WTC11 (cell line): Measurements from ENCODE around the gene ABLIM2. TPM values are rescaled to one million over a fixed set of nuclear protein-coding genes. Genes with fewer than 3 reads are reported as not detected.

Experiments used
- AFF4 ChIP-seq: sonication (generic); formaldehyde crosslinking; IDR thresholded peaks from 2 replicates; pipeline ENCODE4 v1.8.1; 2023; ENCODE audit warnings: mild to moderate bottlenecking, missing genetic modification reagents, borderline replicate concordance
- ARID4B ChIP-seq: sonication (generic); formaldehyde crosslinking; IDR thresholded peaks from 2 replicates; pipeline ENCODE4 v1.8.0; 2023; ENCODE audit warnings: missing genetic modification reagents, mild to moderate bottlenecking, borderline replicate concordance
- CREB1 ChIP-seq: sonication (generic); formaldehyde crosslinking; IDR thresholded peaks from 2 replicates; pipeline ENCODE4 v1.8.0; 2023; ENCODE audit warnings: mild to moderate bottlenecking, missing genetic modification reagents
- CREM ChIP-seq: sonication (generic); formaldehyde crosslinking; IDR thresholded peaks from 2 replicates; pipeline ENCODE4 v1.8.1; 2022; ENCODE audit warnings: mild to moderate bottlenecking, missing genetic modification reagents, moderate library complexity
- JAZF1 ChIP-seq: fragments of 250-450 bp; sonication (Bioruptor Pico); IDR thresholded peaks from 2 replicates; pipeline ENCODE4 v1.9.0; 2021; ENCODE audit warnings: moderate library complexity, mild to moderate bottlenecking, inconsistent platforms
- NFE2L1 ChIP-seq: sonication (generic); formaldehyde crosslinking; IDR thresholded peaks from 2 replicates; pipeline ENCODE4 v1.8.1; 2023; ENCODE audit warnings: missing genetic modification reagents
- NFYB ChIP-seq: sonication (generic); formaldehyde crosslinking; conservative IDR thresholded peaks from 2 replicates; pipeline ENCODE4 v1.8.0; 2022; ENCODE audit warnings: low read depth, missing genetic modification reagents
- NR3C1 ChIP-seq: sonication (generic); formaldehyde crosslinking; conservative IDR thresholded peaks from 2 replicates; pipeline ENCODE4 v1.8.1; 2023; ENCODE audit warnings: low read depth, mild to moderate bottlenecking, missing genetic modification reagents
- OVOL2 ChIP-seq: fragments of 250-450 bp; sonication (Bioruptor Pico); IDR thresholded peaks from 2 replicates; pipeline ENCODE4 v1.9.0; 2021; ENCODE audit warnings: mild to moderate bottlenecking, borderline replicate concordance
- RORB ChIP-seq: fragments of 250-450 bp; sonication (Bioruptor Pico); IDR thresholded peaks from 2 replicates; pipeline ENCODE4 v1.9.0; 2021; ENCODE audit warnings: mild to moderate bottlenecking
- SOX15 ChIP-seq: fragments of 250-450 bp; sonication (Bioruptor Pico); IDR thresholded peaks from 2 replicates; pipeline ENCODE4 v1.9.0; 2021; ENCODE audit warnings: mild to moderate bottlenecking
- SP1 ChIP-seq: sonication (generic); formaldehyde crosslinking; conservative IDR thresholded peaks from 2 replicates; pipeline ENCODE4 v1.8.1; 2022; ENCODE audit warnings: missing genetic modification reagents
- STAT6 ChIP-seq: sonication (generic); formaldehyde crosslinking; conservative IDR thresholded peaks from 2 replicates; pipeline ENCODE4 v1.8.1; 2023; ENCODE audit warnings: mild to moderate bottlenecking, low read depth, missing genetic modification reagents, moderate library complexity
- TEAD1 ChIP-seq: sonication (generic); formaldehyde crosslinking; IDR thresholded peaks from 2 replicates; pipeline ENCODE4 v1.8.0; 2022; ENCODE audit warnings: mild to moderate bottlenecking, missing genetic modification reagents
- ZBTB21 ChIP-seq: sonication (generic); formaldehyde crosslinking; IDR thresholded peaks from 2 replicates; pipeline ENCODE4 v1.8.1; 2023; ENCODE audit warnings: mild to moderate bottlenecking, missing genetic modification reagents, borderline replicate concordance
- ZNF121 ChIP-seq: sonication (generic); formaldehyde crosslinking; IDR thresholded peaks from 2 replicates; pipeline ENCODE4 v1.8.0; 2023; ENCODE audit warnings: missing genetic modification reagents
- ZNF219 ChIP-seq: sonication (generic); formaldehyde crosslinking; IDR thresholded peaks from 2 replicates; pipeline ENCODE4 v1.8.0; 2023; ENCODE audit warnings: missing genetic modification reagents, mild to moderate bottlenecking, borderline replicate concordance
- ZNF532 ChIP-seq: fragments of 250-450 bp; sonication (Bioruptor Pico); IDR thresholded peaks from 2 replicates; pipeline ENCODE4 v1.9.0; 2021; ENCODE audit warnings: mild to moderate bottlenecking, borderline replicate concordance
- total RNA-seq: library from RNA; stranded (reverse); gene quantifications from 3 replicates; pipeline ENCODE4 v1.2.3, GENCODE V29; 2021
- TF ChIP-seq, protein P1 (sequence below): sonication (generic); formaldehyde crosslinking; IDR thresholded peaks from 2 replicates; pipeline ENCODE4 v1.8.0; 2022; ENCODE audit warnings: mild to moderate bottlenecking, missing genetic modification reagents
- TF ChIP-seq, protein P2 (sequence below): sonication (generic); formaldehyde crosslinking; IDR thresholded peaks from 2 replicates; pipeline ENCODE4 v1.8.1; 2023; ENCODE audit warnings: mild to moderate bottlenecking, missing genetic modification reagents

The ABLIM2 gene
- total RNA-seq, 1 experiment from 2014 or later = 2.6 TPM

GRCh38 chr4:8050555-8051206 is 107.9 kb downstream of the ABLIM2 start (continued):
- TF ChIP-seq ARID4B (no peak; the same call in 1 of the 2 replicates), NFYB (no peak), SOX15 (no peak), RORB (CRISPR knock-in tag) (no peak), JAZF1 (CRISPR knock-in tag) (no peak), STAT6 (no peak), TEAD1 (CRISPR knock-in tag) (no peak), CREM (CRISPR knock-in tag) (no peak), OVOL2 (CRISPR knock-in tag) (no peak), NR3C1 (CRISPR knock-in tag) (no peak), NFE2L1 (CRISPR knock-in tag) (no peak), ZBTB21 (no peak), ZNF532 (no peak), ZNF219 (CRISPR knock-in tag) (no peak), CREB1 (CRISPR knock-in tag) (0 out of 2 replicates have a peak, but pooled peaks have one; percentile 8), ZNF121 (CRISPR knock-in tag) (no peak), SP1 (CRISPR knock-in tag) (no peak; the same call in 1 of the 2 replicates), AFF4 (no peak)
- TF ChIP-seq, protein P1, sequence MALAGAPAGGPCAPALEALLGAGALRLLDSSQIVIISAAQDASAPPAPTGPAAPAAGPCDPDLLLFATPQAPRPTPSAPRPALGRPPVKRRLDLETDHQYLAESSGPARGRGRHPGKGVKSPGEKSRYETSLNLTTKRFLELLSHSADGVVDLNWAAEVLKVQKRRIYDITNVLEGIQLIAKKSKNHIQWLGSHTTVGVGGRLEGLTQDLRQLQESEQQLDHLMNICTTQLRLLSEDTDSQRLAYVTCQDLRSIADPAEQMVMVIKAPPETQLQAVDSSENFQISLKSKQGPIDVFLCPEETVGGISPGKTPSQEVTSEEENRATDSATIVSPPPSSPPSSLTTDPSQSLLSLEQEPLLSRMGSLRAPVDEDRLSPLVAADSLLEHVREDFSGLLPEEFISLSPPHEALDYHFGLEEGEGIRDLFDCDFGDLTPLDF (CRISPR knock-in tag) = no peak
- TF ChIP-seq, protein P2, sequence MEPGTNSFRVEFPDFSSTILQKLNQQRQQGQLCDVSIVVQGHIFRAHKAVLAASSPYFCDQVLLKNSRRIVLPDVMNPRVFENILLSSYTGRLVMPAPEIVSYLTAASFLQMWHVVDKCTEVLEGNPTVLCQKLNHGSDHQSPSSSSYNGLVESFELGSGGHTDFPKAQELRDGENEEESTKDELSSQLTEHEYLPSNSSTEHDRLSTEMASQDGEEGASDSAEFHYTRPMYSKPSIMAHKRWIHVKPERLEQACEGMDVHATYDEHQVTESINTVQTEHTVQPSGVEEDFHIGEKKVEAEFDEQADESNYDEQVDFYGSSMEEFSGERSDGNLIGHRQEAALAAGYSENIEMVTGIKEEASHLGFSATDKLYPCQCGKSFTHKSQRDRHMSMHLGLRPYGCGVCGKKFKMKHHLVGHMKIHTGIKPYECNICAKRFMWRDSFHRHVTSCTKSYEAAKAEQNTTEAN = no peak
